Measurements from ENCODE around the gene MLYCD. TPM values are rescaled to one million over a fixed set of nuclear protein-coding genes. Genes with fewer than 3 reads are reported as not detected.

The MLYCD gene
- total RNA-seq, 2 experiments from 2014 or later, result 3.3 to 3.8 TPM

Other genes starting within 250 kb of the MLYCD start
- gene HSBP1, start 91.1 kb upstream of the MLYCD start, total RNA-seq, result 10 to 100 TPM; 73.1 to 80.7 TPM
- 1 to 10 TPM in 1 of 2 experiments, under 1 TPM in 1; 0.75 to 1.0 TPM for gene OSGIN1, start 54.1 kb downstream of the MLYCD start, total RNA-seq
- gene NECAB2, start 69.1 kb downstream of the MLYCD start, total RNA-seq, result not detected
- gene SLC38A8, start 143.7 kb downstream of the MLYCD start, total RNA-seq, result not detected
- 10 to 100 TPM; 32.0 to 32.2 TPM for gene MBTPS1, start 217.8 kb downstream of the MLYCD start, total RNA-seq
- gene HSDL1, start 246.1 kb downstream of the MLYCD start, total RNA-seq, result 10 to 100 TPM in 1 of 2 experiments, 1 to 10 TPM in 1; 7.4 to 11.4 TPM
- gene DNAAF1, start 246.2 kb downstream of the MLYCD start, total RNA-seq, result under 1 TPM in 1 of 2 experiments, not detected in 1; 0.39 TPM